ENCODE measurements around the gene MGMT. TPM values are rescaled to one million over a fixed set of nuclear protein-coding genes. Genes with fewer than 3 reads are reported as not detected.

MGMT gene
- total RNA-seq, 2 donors from 2014 or later: 18.3 to 25.5 TPM

- DNase-seq (ENCODE audit: low spot score): no peak
Observed at GRCh38 chr10:129615921-129616525, 149.0 kb downstream of the MGMT start.

GRCh38 chr10:129617768-129618167 lies 150.7 kb downstream of the MGMT start:
- no peaks in the 10 kb centered on the region for H3K36me3 ChIP-seq
- H3K4me3 ChIP-seq: no peak overlapping the region
- no peaks in the 10 kb centered on the region for H3K27me3 ChIP-seq (replicated peaks; ENCODE audit: insufficient read depth)
- DNase-seq (ENCODE audit: low spot score) (no peak), ATAC-seq (ENCODE audit: insufficient number of reproducible peaks, low FRiP score, low read depth) (no peak)
- TF ChIP-seq CTCF (IDR thresholded peaks at IDR 0.05): no peak
- H3K9me3 ChIP-seq: no peaks in the 10 kb centered on the region
- no peak overlapping the region for H3K27ac ChIP-seq
- no peaks in the 10 kb centered on the region for H3K4me1 ChIP-seq (ENCODE audit: control insufficient read depth in 1 of 2, low read depth in 2 of 2)

More at GRCh38 chr10:129615921-129616525, 149.0 kb downstream of the MGMT start:
- Histone ChIP-seq H3K4me1 (ENCODE audit: control insufficient read depth in 1 of 2, low read depth in 2 of 2) (no peaks in the 10 kb centered on the region), H3K4me3 (no peak overlapping the region), H3K27me3 (replicated peaks; ENCODE audit: insufficient read depth) (no peaks in the 10 kb centered on the region), H3K9me3 (no peaks in the 10 kb centered on the region), H3K27ac (no peak overlapping the region), H3K36me3 (no peaks in the 10 kb centered on the region)
- no peak for TF ChIP-seq CTCF (IDR thresholded peaks at IDR 0.05)
- no peak for ATAC-seq (ENCODE audit: insufficient number of reproducible peaks, low FRiP score, low read depth)

- H3K9me3 ChIP-seq: no peaks in the 10 kb centered on the region
- TF ChIP-seq CTCF (IDR thresholded peaks at IDR 0.05): no peak
- H3K27ac ChIP-seq: no peak overlapping the region
- no peak overlapping the region for H3K4me3 ChIP-seq
- no peaks in the 10 kb centered on the region for H3K4me1 ChIP-seq (ENCODE audit: control insufficient read depth in 1 of 2, low read depth in 2 of 2)
- H3K36me3 ChIP-seq: no peaks in the 10 kb centered on the region
- no peaks in the 10 kb centered on the region for H3K27me3 ChIP-seq (replicated peaks; ENCODE audit: insufficient read depth)
- DNase-seq (ENCODE audit: low spot score) (no peak), ATAC-seq (ENCODE audit: insufficient number of reproducible peaks, low FRiP score, low read depth) (no peak)
Observed at GRCh38 chr10:129621062-129621461, 154.0 kb downstream of the MGMT start.

- DNase-seq (ENCODE audit: low spot score) (no peak), ATAC-seq (ENCODE audit: insufficient number of reproducible peaks, low FRiP score, low read depth) (no peak)
- Histone ChIP-seq H3K27ac (no peak overlapping the region), H3K9me3 (no peaks in the 10 kb centered on the region), H3K4me3 (no peak overlapping the region), H3K4me1 (ENCODE audit: control insufficient read depth in 1 of 2, low read depth in 2 of 2) (no peaks in the 10 kb centered on the region), H3K36me3 (no peaks in the 10 kb centered on the region), H3K27me3 (replicated peaks; ENCODE audit: insufficient read depth) (no peaks in the 10 kb centered on the region)
- no peak for TF ChIP-seq CTCF (IDR thresholded peaks at IDR 0.05)
Observed at GRCh38 chr10:129621693-129622092, 154.7 kb downstream of the MGMT start.

GRCh38 chr10:129622291-129622690 lies 155.2 kb downstream of the MGMT start:
- no peak for TF ChIP-seq CTCF (IDR thresholded peaks at IDR 0.05)
- Histone ChIP-seq H3K36me3 (no peaks in the 10 kb centered on the region), H3K9me3 (no peaks in the 10 kb centered on the region), H3K27me3 (replicated peaks; ENCODE audit: insufficient read depth) (no peaks in the 10 kb centered on the region), H3K27ac (no peak overlapping the region), H3K4me3 (no peak overlapping the region), H3K4me1 (ENCODE audit: control insufficient read depth in 1 of 2, low read depth in 2 of 2) (peaks cover 0 to 4% of the 10 kb centered on the region in 2 donors)
- ATAC-seq (ENCODE audit: insufficient number of reproducible peaks, low FRiP score, low read depth): no peak
- no peak for DNase-seq (ENCODE audit: low spot score)
